Endothelial cell of umbilical vein (primary cell): ENCODE results near the gene VEGFA.

Experiments used
- CTCF ChIP-seq, 2 donors: IDR thresholded peaks; 1 replicate in 1 of 2; 2 replicates in 1 of 2; pipeline ENCODE4 v1.5.1; 2011; ENCODE audit warnings: low read length in 2 of 2, mild to moderate bottlenecking in 2 of 2, moderate library complexity in 2 of 2, control low read depth in 1 of 2, inconsistent platforms in 1 of 2, low read depth in 1 of 2; ENCODE audit not compliant: insufficient read depth in 1 of 2; ENCODE audit errors: extremely low read depth in 1 of 2
- EZH2 ChIP-seq: IDR thresholded peaks from 2 replicates; pipeline ENCODE4 v1.6.1; 2012; ENCODE audit warnings: borderline replicate concordance, low read depth, mild to moderate bottlenecking, moderate library complexity, low read length, inconsistent platforms; ENCODE audit not compliant: severe bottlenecking
- POLR2A ChIP-seq: IDR thresholded peaks from 2 replicates; pipeline ENCODE4 v1.6.1; 2012; ENCODE audit warnings: low read depth, mild to moderate bottlenecking, control low read depth, low read length
- POLR2AphosphoS5 ChIP-seq: IDR thresholded peaks from 2 replicates; pipeline ENCODE4 v1.6.1; 2012; ENCODE audit warnings: low read depth, mild to moderate bottlenecking, control low read depth, low read length, moderate library complexity; ENCODE audit not compliant: insufficient read depth
- TF ChIP-seq, protein P1 (sequence below): IDR thresholded peaks from 2 replicates; pipeline ENCODE4 v1.6.1; 2011; ENCODE audit not compliant: insufficient read depth, insufficient read length

DNA sequence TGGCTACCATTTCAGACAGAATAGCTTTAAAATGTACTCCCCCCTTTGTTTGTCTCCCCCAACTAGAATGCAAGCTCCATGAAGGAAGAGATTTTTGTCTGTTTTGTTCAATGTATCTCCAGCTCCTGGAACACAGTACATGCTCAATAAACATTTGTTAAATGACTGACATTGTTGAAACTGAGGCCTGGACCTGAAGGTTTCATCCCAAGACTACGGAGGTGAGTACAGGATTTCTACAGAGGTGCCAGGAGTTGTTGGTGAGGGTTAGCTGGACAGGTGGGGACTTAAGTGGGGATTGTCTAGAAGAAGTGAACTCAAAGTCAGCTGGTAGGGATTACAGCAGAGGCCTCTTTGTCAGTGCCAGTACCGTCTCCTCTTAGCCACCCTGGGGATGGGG is 19.4 kb downstream of the VEGFA start:
- TF ChIP-seq POLR2AphosphoS5 (no peak), POLR2A (no peak), EZH2 (no peak), CTCF (IDR thresholded peaks at IDR 0.05; ENCODE audit: extremely low read depth in 1 of 2, insufficient read depth in 1 of 2, low read depth in 1 of 2, low read length in 2 of 2) (no peak)
- TF ChIP-seq, protein P1, sequence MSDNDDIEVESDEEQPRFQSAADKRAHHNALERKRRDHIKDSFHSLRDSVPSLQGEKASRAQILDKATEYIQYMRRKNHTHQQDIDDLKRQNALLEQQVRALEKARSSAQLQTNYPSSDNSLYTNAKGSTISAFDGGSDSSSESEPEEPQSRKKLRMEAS = no peak
